Endothelial cell of umbilical vein (primary cell): Measurements from ENCODE around the gene FMO1. TPM values are rescaled to one million over a fixed set of nuclear protein-coding genes. Genes with fewer than 3 reads are reported as not detected.
A peak's percentile ranks its signal among the peaks of the same experiment; 100 is the strongest.

Experiments
- BruUV-seq: library from RNA; stranded (reverse); fragments of 400-500 nt; replicated peaks from 2 replicates; lab custom pipeline; 2021; lab: Mats Ljungman, UMichigan
- CTCF ChIA-PET: fragments of 300-600, 350-600 bp; sonication (Branson Sonifier 250); formaldehyde crosslinking; loops from one replicate; lab custom pipeline; 2021; ENCODE audit warnings: antibody characterized with exemption, inconsistent platforms; lab: Charles Lee
- POLR2A ChIA-PET: fragments of 300-600, 350-600 bp; sonication (Branson Sonifier 250); formaldehyde crosslinking; loops from one replicate; lab custom pipeline; 2021; ENCODE audit warnings: antibody characterized with exemption, inconsistent platforms; lab: Charles Lee
- DNase-seq: peaks from one replicate; pipeline ENCODE4 v3.0.0-alpha.2; 2011; ENCODE audit warnings: low read depth, low spot score
- FAIRE-seq: peaks from 2 replicates; lab custom pipeline; 2011; peaks lifted over from hg19 to GRCh38; lab: Jason Lieb, UNC
- H2AFZ ChIP-seq: 2 replicates; pipeline ENCODE4 v1.6.0; 2012; ENCODE audit warnings: low read depth, low read length, control low read depth, inconsistent platforms
- H3K27ac ChIP-seq: 2 replicates; pipeline ENCODE4 v1.5.1; 2011; ENCODE audit warnings: low read depth, mild to moderate bottlenecking, control low read depth, low read length, moderate library complexity; ENCODE audit not compliant: insufficient read depth
- H3K27me3 ChIP-seq, 2 experiments: 2 replicates each; pipeline versions ENCODE4 v1.6.0 to v1.6.1; 2011; ENCODE audit warnings: low read length in 2 of 2, mixed read lengths in 1 of 2; ENCODE audit not compliant: control insufficient read depth in 2 of 2, insufficient read depth in 2 of 2
- H3K36me3 ChIP-seq, 2 experiments: 2 replicates in 1 of 2; 3 replicates in 1 of 2; pipeline ENCODE4 v1.5.1; 2011; ENCODE audit warnings: low read length in 2 of 2, mild to moderate bottlenecking in 1 of 2, moderate library complexity in 1 of 2; ENCODE audit not compliant: control insufficient read depth in 2 of 2, insufficient read depth in 2 of 2; ENCODE audit errors: extremely low read depth in 1 of 2
- H3K4me1 ChIP-seq: 3 replicates; pipeline ENCODE4 v1.5.1; 2011; ENCODE audit warnings: mild to moderate bottlenecking, low read length; ENCODE audit not compliant: control insufficient read depth, insufficient read depth; ENCODE audit errors: extremely low read depth
- H3K4me2 ChIP-seq: 2 replicates; pipeline ENCODE4 v1.6.1; 2011; ENCODE audit warnings: low read length, control low read depth, mixed read lengths; ENCODE audit not compliant: insufficient read depth
- H3K4me3 ChIP-seq, 3 experiments: fragments of 200-600 bp in 1 of 3; sonication (generic), shearing (Covaris generic) in 1 of 3; replicated peaks in 1 of 3; 2 replicates each; pipeline ENCODE4 v1.5.1; 2011 to 2016; ENCODE audit warnings: control low read depth in 3 of 3, low read length in 3 of 3, mild to moderate bottlenecking in 2 of 3, inconsistent platforms in 1 of 3, low read depth in 1 of 3, moderate library complexity in 1 of 3; ENCODE audit not compliant: insufficient read depth in 1 of 3
- H3K79me2 ChIP-seq: 2 replicates; pipeline ENCODE4 v1.6.0; 2012; ENCODE audit warnings: low read length, inconsistent platforms; ENCODE audit not compliant: control insufficient read depth, insufficient read depth
- H3K9ac ChIP-seq: replicated peaks from 2 replicates; pipeline ENCODE3; 2011; ENCODE audit warnings: low read length, control low read depth; ENCODE audit not compliant: insufficient read depth; ENCODE audit errors: extremely low read depth
- H3K9me1 ChIP-seq: replicated peaks from 3 replicates; pipeline ENCODE4 v1.6.0; 2011; ENCODE audit warnings: mild to moderate bottlenecking, low read length; ENCODE audit not compliant: control insufficient read depth, insufficient read depth; ENCODE audit errors: extremely low read depth
- H3K9me3 ChIP-seq: replicated peaks from 2 replicates; pipeline ENCODE4 v1.5.1; 2012; ENCODE audit warnings: low read length, inconsistent platforms; ENCODE audit not compliant: control insufficient read depth, insufficient read depth
- H4K20me1 ChIP-seq: replicated peaks from 2 replicates; pipeline ENCODE3; 2011; ENCODE audit warnings: mild to moderate bottlenecking, low read length; ENCODE audit not compliant: control insufficient read depth, insufficient read depth; ENCODE audit errors: extremely low read depth
- FOS ChIP-seq: IDR thresholded peaks from 2 replicates; pipeline ENCODE4 v1.6.1; 2011; ENCODE audit warnings: mild to moderate bottlenecking, low read length, moderate library complexity, borderline replicate concordance; ENCODE audit not compliant: insufficient read depth
- JUN ChIP-seq: IDR thresholded peaks from 2 replicates; pipeline ENCODE4 v1.6.1; 2011; ENCODE audit warnings: borderline replicate concordance, low read depth; ENCODE audit not compliant: insufficient read length, insufficient read depth
- POLR2AphosphoS5 ChIP-seq: IDR thresholded peaks from 2 replicates; pipeline ENCODE4 v1.6.1; 2012; ENCODE audit warnings: low read depth, mild to moderate bottlenecking, control low read depth, low read length, moderate library complexity; ENCODE audit not compliant: insufficient read depth
- dilution Hi-C: fragments of 300-500 bp; cut with MboI; formaldehyde crosslinking; loops from one replicate; pipeline ENCODE4 v1.15.0; 2019; ENCODE audit warnings: low sequenced_read_pairs; ENCODE audit not compliant: extremely low pct_ligation_motif_present
- intact Hi-C: fragments of 100-400 bp; cut with micrococcal nuclease; formaldehyde crosslinking; loops from one replicate; pipeline ENCODE4 v1.10.0; 2022
- polyA plus RNA-seq, 4 experiments: library from polyadenylated mRNA; depleted of rRNA in 3 of 4; stranded (reverse) in 3 of 4; unstranded in 1 of 4; fragments of >200 nt; gene quantifications; 2 replicates each; pipeline versions ENCODE4 v1.2.1 to v1.2.3, GENCODE V29; 2011 to 2012; ENCODE audit warnings: missing spikeins in 1 of 4
- total RNA-seq: library from RNA; stranded (reverse); gene quantifications from 2 replicates; pipeline ENCODE4 v1.2.3, GENCODE V29; 2021
- TF ChIP-seq, protein P1 (sequence below), 2 donors: IDR thresholded peaks; 1 replicate in 1 of 2; 2 replicates in 1 of 2; pipeline ENCODE4 v1.5.1; 2011; ENCODE audit warnings: low read length in 2 of 2, mild to moderate bottlenecking in 2 of 2, moderate library complexity in 2 of 2, control low read depth in 1 of 2, inconsistent platforms in 1 of 2, low read depth in 1 of 2; ENCODE audit not compliant: insufficient read depth in 1 of 2; ENCODE audit errors: extremely low read depth in 1 of 2
- TF ChIP-seq, protein P2 (sequence below): IDR thresholded peaks from 2 replicates; pipeline ENCODE4 v1.6.1; 2011; ENCODE audit not compliant: insufficient read depth, insufficient read length

Gene FMO1
- total and polyA plus RNA-seq, 2 donors (not counting 3 experiments of a cell fraction or from before 2014, with no cell fraction given), result not detected

DNA sequence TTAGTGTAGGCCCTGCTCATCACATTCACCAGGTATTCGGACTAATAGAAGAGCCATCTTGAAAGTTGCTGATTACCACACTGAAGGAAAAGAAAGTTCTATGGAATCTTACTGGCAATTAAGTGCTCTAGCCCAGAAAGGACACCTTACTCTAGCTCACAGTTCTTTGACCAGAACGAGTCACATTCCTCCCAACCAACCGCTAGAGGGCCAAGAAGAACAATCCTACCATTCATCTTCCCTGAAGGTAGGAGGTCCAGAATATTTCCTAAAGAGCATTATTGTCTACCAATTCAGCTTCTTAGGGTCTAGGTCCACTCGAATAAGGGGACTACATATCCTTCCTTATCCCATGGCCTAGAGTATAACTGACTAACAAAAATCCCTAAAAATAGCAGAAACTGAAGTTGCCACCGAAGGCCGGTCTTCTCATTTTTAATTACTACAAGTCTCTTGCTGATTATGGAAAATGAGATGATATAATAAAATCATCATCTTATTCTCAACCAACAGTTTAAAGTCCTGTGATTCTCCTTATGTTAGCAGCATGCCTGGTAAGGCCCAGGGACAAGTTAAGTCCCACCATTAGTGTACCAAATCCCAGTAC is 2.7 kb upstream of the FMO1 start:
- no peak overlapping the region for H2AFZ ChIP-seq
- no peaks in the 10 kb centered on the region for H3K9me3 ChIP-seq
- no peak overlapping the region for H3K4me3 ChIP-seq
- FAIRE-seq (peak; percentile 72), DNase-seq (peak; percentile 34)
- H3K79me2 ChIP-seq, result no peaks in the 10 kb centered on the region
- intact Hi-C loops, result loop anchor here (1.0 to 10.0 kb wide), 2 partner anchors 69 to 159 kb away; partner anchors contain the start of gene FMO4
- H3K36me3 ChIP-seq, result no peaks in the 10 kb centered on the region
- no peak overlapping the region for H3K27ac ChIP-seq
- TF ChIP-seq, protein P1, sequence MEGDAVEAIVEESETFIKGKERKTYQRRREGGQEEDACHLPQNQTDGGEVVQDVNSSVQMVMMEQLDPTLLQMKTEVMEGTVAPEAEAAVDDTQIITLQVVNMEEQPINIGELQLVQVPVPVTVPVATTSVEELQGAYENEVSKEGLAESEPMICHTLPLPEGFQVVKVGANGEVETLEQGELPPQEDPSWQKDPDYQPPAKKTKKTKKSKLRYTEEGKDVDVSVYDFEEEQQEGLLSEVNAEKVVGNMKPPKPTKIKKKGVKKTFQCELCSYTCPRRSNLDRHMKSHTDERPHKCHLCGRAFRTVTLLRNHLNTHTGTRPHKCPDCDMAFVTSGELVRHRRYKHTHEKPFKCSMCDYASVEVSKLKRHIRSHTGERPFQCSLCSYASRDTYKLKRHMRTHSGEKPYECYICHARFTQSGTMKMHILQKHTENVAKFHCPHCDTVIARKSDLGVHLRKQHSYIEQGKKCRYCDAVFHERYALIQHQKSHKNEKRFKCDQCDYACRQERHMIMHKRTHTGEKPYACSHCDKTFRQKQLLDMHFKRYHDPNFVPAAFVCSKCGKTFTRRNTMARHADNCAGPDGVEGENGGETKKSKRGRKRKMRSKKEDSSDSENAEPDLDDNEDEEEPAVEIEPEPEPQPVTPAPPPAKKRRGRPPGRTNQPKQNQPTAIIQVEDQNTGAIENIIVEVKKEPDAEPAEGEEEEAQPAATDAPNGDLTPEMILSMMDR (IDR thresholded peaks at IDR 0.05; ENCODE audit: extremely low read depth in 1 of 2, insufficient read depth in 1 of 2, low read depth in 1 of 2, low read length in 2 of 2), result peak; percentile 61 to 74
- TF ChIP-seq JUN (no peak), POLR2AphosphoS5 (no peak)
- no peaks in the 10 kb centered on the region for H3K9me1 ChIP-seq
- CTCF ChIA-PET, result interaction anchor here (0.6 to 5.2 kb wide), 20 partner anchors 8 to 279 kb away, joined by 3 to 74 read pairs (median 4); partner anchors contain the start of gene FMO4
- no peak overlapping the region for H3K9ac ChIP-seq
- H3K27me3 ChIP-seq, result peaks cover 5 to 6% of the 10 kb centered on the region in 2 experiments
- H4K20me1 ChIP-seq, result no peaks in the 10 kb centered on the region
- H3K4me2 ChIP-seq, result no peak overlapping the region
- H3K4me1 ChIP-seq, result no peaks in the 10 kb centered on the region
- dilution Hi-C loops, result no loop called here
- BruUV-seq, result no TSS peak
- POLR2A ChIA-PET, result no interaction called here

DNA sequence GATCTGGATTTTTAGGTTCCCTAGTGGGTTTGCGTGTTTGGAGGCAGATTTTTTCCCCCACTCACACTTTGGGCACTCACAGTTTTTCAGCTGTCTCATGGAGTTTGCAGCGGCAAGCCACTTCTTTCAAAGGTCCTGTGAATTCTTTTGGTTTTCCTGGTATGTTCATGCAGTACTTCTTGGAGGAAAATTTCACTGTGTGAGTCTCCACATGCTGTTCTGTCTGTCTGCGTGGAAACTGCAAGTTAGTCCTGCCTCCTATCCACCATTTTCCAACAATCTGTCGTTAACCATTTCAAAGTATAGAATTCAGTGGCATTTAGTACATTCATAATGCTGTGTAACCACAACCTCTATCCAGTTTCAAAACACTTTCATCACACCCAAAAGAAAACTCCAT is 793 bp upstream of the FMO1 start:
- Histone ChIP-seq H3K4me1 (no peaks in the 10 kb centered on the region), H3K79me2 (no peaks in the 10 kb centered on the region), H3K9ac (no peak overlapping the region), H2AFZ (no peak overlapping the region), H3K4me2 (no peak overlapping the region), H3K4me3 (no peak overlapping the region), H3K27me3 (peaks cover 8 to 12% of the 10 kb centered on the region in 2 experiments), H3K9me1 (no peaks in the 10 kb centered on the region), H4K20me1 (no peaks in the 10 kb centered on the region), H3K9me3 (no peaks in the 10 kb centered on the region), H3K27ac (no peak overlapping the region), H3K36me3 (no peaks in the 10 kb centered on the region)
- CTCF ChIA-PET, result interaction anchor here (1.0 to 5.2 kb wide), 2 partner anchors 11 to 66 kb away, joined by 3 to 74 read pairs; partner anchors contain the start of gene FMO4
- dilution Hi-C loops, result no loop called here
- DNase-seq (no peak), FAIRE-seq (no peak)
- intact Hi-C loops, result loop anchor here (10.0 kb wide), 1 partner anchor 157 kb away; no protein-coding TSS in a partner anchor
- TF ChIP-seq, protein P2, sequence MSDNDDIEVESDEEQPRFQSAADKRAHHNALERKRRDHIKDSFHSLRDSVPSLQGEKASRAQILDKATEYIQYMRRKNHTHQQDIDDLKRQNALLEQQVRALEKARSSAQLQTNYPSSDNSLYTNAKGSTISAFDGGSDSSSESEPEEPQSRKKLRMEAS, result no peak
- TF ChIP-seq FOS (no peak), JUN (no peak)
- POLR2A ChIA-PET, result no interaction called here
- BruUV-seq, result no TSS peak
